Pulmonary artery endothelial cell (primary cell): Measurements from ENCODE around the gene ITGA7. TPM values are rescaled to one million over a fixed set of nuclear protein-coding genes. Genes with fewer than 3 reads are reported as not detected.

Experiments
- DNase-seq: peaks from one replicate; pipeline ENCODE4 v3.0.0-alpha.2; 2011; ENCODE audit warnings: low read depth, low spot score
- total RNA-seq: library from RNA; depleted of rRNA; stranded (reverse); fragments of >200 nt; gene quantifications from 2 replicates; pipeline ENCODE4 v1.2.3, GENCODE V29; 2014

The ITGA7 gene, protein sequence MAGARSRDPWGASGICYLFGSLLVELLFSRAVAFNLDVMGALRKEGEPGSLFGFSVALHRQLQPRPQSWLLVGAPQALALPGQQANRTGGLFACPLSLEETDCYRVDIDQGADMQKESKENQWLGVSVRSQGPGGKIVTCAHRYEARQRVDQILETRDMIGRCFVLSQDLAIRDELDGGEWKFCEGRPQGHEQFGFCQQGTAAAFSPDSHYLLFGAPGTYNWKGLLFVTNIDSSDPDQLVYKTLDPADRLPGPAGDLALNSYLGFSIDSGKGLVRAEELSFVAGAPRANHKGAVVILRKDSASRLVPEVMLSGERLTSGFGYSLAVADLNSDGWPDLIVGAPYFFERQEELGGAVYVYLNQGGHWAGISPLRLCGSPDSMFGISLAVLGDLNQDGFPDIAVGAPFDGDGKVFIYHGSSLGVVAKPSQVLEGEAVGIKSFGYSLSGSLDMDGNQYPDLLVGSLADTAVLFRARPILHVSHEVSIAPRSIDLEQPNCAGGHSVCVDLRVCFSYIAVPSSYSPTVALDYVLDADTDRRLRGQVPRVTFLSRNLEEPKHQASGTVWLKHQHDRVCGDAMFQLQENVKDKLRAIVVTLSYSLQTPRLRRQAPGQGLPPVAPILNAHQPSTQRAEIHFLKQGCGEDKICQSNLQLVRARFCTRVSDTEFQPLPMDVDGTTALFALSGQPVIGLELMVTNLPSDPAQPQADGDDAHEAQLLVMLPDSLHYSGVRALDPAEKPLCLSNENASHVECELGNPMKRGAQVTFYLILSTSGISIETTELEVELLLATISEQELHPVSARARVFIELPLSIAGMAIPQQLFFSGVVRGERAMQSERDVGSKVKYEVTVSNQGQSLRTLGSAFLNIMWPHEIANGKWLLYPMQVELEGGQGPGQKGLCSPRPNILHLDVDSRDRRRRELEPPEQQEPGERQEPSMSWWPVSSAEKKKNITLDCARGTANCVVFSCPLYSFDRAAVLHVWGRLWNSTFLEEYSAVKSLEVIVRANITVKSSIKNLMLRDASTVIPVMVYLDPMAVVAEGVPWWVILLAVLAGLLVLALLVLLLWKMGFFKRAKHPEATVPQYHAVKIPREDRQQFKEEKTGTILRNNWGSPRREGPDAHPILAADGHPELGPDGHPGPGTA
- total RNA-seq: 0.04 and 0.20 TPM in 2 replicates

DNA sequence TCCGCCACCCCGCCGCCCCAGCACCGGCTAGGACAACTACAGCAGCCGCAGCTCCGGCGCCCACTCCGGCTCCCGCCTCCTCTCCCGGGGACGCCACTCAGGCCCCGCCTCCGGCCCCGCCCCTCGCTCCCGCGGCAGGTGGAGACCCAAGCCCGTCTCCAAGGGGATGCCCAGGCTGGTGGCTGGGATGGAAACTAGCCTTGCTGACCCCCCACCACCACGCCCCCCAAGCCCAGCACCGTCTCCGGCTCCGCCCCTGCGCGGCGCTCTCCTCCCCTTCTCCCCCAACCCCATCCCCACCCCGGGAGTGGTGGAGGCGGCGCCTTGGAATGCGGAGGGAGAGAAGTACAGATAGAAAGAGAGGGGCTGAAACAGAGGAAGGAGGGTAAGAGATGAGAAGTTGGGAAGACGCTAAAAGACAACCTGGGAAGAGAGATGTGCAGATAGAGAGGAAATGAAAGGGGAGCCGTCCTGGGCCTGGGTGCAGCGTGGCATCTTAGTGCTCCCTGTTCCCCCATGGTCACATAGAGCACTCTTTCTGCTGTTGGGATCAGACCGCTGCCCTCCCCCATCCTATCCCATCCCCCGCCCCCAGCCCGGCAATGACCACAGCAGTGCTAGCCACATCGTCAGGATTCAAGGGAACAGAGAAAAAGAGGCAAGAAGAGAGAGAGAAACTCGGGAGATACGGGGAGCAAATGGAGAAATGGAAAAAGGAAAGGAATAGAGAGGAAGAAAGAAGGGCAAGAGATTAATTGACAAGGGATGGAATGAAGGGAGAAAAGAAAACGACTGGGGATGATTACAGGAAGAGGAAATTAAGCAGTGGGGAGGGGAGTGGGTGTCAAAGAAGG, at the start of gene ITGA7:
Gene ITGA7 (minus strand): TSS at position 64 of the 854 bp plus-strand sequence. CDS start 222 bp downstream, outside the sequence.
- DNase-seq: no peak

DNA sequence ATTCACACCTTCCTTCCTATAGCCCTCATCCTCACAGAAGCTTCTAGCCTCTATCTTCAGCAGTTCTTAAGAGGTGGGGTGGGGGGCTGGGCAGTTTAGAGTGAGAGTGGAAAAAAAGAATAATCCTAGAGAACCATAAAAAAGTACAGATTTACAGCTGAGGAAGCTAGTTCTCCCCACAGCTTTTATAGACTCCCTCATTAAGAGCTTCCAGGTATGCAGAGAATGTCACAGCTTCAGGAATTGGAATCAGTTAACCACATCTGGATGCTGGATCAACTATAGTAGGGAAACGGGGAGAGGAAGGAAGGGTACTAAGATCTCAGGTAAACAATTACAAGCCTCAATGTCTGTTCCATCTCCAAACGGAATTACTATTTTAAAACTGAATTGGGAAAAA, 47.5 kb upstream of the ITGA7 start:
- no peak for DNase-seq

DNA sequence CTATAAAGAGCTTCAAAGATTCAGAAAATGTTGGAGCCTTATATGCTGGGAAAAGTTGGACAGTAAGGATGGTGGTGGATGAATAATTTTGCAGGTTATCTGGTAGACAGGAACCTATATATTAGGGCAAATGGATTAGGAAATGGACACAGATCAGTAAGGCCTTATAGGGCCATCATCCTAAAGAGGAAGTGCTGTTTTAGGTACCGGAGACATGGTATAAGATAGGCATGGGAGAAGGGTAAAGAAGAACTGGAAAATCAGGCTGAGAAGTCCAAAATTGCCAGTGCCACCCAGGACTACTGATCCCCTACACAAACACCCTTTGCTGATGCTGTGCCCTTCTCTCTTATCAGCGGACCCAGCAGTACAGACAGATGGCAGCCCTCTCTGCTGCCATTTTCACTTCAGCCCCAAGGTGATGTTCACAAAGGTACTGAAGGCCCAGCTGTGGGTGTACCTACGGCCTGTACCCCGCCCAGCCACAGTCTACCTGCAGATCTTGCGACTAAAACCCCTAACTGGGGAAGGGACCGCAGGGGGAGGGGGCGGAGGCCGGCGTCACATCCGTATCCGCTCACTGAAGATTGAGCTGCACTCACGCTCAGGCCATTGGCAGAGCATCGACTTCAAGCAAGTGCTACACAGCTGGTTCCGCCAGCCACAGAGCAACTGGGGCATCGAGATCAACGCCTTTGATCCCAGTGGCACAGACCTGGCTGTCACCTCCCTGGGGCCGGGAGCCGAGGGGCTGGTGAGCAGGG, 40.7 kb upstream of the ITGA7 start:
- DNase-seq: no peak

DNA sequence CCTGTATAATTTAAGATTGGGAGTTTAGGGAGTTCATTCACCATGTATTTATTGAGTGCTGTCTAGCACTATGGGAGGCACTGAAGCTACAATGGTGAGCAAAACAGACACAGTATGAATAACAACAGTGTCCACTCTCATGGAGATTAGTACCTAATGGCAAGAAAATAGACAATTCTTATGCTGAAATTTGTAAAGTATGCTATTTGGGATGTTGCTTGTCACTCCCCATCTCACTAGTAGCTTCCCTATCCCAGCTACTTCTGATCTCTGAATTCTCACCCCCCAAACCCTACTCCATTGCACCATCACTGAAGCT, 39.2 kb upstream of the ITGA7 start:
- DNase-seq: no peak

DNA sequence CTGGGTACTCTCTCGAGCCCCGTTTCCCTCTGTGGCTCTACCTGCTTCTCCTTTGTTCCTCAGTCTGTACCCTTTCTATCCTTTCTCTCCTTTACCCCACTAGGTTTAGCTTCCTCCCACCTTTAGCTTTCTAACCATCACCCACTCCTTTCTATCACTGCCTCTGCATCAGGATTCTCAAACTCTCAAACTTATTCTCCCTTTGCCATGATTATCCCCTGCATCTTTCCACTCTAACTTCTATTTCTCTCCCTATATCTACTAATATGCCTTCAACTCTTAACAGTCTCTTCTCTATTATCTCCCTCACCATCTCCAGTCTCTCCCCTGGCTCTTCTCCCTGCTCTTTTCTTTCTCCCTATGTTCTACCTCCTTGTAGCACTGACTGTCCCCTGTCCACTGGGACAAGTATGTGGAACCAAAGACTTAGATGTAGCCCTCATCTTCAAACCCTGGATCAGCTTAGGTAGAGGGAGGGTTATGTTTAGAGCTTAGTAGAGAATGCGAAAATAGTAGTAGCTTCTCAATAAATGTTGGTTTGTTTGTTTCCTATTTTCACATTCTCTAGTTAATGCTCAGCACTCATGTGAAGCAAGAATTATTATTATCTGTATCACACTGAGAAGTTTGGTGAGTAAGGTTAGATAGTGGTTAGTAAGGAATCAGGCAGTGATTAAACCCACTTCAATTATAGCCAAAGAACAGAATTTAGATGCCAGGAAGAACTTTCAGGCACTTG, 38.6 kb upstream of the ITGA7 start:
- DNase-seq: no peak

DNA sequence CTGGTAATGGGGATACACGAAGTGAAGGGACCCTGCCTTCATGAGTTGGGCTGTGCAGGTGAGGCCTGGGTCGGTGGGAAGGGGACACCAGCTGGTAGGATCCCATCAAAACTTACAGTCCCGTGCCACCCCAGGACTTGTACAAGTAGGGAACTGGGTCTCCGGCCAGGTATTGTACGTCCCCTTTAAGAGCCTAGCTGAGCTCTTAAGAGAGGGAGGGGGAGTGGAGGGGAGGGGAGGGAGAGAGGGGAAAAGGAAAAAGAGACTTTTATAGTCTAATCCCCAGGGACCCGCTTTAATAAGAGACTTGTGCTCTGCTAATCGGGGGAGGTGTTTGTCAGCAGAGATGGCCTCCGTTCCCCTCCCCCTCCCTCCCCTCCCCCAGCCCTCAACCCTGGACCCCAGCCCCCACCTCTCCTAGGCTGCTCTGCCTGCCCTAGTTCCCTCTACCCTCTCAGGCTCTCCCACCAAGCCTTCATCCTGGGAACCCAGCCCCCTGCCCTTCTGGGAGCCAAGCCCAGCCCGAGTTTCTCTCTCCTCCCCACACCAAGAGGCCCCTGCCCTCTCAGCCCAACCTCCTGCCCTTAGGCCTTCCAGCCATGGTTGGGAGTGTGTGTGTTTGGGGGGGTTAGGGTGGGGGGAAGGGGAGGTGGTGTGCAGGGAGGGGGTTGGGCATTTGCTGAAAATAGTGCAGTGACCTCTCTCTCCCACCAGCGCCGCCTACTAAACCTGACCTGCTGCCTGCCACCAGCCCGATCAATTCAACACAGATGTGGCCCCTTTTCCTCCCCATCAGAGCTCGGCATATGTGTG, 37.9 kb upstream of the ITGA7 start:
- DNase-seq: no peak

DNA sequence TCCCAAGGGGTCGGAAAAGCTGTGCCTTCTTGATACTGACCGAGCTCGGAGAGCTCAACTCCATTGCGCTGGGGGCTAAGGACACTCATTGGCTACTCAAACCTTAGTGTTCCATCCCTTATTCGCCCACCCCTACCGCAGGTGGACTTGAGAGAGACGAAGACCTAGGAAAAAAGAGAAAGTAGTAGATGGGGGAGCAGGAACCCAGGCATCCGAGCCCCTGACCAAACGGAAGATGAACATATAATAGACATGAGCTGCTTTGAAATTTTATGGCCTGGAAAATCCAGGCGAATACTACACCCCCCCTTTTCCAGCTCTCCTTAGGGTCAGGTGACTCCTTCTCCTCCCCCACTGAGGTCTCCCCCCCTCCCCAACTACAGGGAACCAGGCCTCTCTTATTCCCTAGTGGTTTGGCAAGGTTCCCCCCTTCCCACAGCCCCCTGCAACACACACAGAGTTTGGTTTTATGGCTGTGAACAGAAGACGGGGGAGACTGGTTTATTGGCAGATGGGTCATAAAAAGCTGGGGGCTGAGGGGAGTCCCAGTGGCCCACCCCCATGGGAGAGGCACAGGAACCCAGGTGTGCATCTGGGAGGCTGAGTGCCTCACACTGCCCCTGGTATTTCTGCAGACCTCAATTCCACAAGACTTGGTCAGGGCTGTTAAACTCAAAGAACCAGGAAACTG, 36.8 kb upstream of the ITGA7 start:
- DNase-seq: no peak

DNA sequence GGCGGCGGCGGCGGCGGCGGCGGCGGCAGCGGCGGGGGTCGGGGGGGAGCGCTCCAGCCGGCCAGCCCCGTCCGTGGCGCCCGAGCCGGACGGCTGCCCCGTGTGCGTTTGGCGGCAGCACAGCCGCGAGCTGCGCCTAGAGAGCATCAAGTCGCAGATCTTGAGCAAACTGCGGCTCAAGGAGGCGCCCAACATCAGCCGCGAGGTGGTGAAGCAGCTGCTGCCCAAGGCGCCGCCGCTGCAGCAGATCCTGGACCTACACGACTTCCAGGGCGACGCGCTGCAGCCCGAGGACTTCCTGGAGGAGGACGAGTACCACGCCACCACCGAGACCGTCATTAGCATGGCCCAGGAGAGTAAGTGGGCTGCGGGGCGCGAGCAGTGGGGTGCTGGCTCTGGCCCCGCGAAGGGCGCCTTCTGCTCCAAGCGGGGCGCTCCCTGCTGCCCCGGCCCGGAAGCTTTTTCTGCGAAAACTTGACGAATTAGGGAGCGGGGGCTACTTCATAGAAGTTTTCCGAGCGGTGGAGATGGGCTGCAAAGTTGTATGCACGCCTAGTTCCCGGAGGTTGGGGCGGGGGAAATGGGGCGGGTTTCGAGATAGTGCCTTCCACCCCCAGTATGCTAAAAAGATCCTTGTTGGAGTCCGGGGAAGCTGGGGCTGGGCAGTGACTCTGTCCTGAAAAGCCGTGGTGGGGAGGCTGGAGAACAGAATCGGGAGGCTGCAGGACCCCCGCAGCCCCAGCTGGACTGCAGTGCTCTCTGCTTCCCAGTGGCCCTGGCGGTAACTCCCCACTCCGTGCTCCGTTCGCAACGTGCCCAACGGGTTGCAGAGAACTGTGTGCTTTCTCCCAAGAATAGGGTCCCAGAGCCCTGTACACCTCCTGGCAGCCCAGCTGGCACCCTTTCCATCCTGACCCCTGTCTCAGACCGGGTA, 36.0 kb upstream of the ITGA7 start:
- DNase-seq: no peak

DNA sequence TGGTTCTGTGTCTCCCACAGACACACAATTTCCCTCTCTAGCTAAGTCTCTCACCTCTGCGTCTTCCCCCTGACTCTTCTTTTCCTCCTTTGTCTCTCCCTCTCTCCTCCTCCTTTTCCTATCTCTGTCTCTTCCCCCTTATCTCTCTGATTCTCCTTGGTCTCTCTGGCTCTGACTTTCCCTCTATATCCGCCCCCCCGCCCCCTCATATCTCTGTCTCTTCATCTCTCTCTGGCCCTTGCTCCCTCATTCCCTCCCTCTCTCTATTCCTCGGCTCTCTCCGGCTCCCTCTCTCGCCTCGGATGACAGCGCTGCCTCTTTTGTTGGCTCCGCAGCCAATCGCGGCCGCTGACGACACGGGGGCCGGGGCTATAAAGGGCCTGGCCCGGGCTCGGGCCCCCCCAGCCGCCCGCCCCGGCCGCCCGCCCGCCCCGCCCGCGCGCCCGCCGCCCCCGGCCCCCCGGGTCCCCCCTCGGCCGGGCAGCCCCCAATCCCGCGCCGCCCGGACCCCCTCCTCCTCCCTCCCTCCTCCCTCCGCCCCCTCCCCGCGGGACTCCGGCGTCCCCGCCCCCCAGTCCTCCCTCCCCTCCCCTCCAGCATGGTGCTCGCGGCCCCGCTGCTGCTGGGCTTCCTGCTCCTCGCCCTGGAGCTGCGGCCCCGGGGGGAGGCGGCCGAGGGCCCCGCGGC, 35.2 kb upstream of the ITGA7 start, which contains the start of gene GDF11:
Gene GDF11 (plus strand): TSS at position 404 of the 687 bp plus-strand sequence. CDS start 195 bp downstream, at position 599.
- DNase-seq: no peak

DNA sequence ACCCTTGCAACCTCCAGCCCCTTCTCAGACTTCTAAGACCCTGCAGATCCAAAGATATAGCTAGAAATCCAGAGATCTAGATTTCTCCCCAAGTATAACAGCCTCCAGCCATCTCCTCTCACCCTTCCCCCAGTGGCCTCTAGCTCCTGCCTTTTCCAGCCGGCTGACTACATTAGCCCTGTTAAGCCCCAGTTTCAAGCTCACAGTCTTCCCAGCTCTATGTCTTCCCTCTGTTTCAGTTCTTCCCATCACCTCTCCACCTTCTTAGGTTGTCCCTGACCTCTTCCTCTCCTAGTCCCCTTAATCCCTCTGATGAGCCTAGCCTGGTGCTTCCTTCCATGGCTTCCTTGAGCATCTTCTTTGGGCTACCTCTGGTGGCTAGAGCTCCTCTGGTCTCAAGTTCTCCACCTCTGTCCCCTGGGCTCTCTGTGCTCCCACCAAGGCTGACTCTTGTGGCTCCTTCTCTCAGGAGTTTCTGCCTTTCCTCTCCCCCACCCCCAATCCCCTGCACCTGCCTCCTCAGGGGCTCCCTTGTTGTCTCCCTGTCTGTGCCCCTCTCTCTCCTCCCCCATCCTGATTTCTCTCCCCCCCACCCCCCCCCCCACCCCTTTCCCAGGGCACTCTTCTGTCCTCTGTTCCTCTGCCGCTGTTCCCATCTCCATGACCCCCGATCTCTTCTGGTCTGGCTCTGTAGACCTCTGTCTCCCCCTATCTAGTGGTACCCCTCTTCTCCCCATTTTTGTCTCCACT, 34.4 kb upstream of the ITGA7 start:
- DNase-seq: no peak

DNA sequence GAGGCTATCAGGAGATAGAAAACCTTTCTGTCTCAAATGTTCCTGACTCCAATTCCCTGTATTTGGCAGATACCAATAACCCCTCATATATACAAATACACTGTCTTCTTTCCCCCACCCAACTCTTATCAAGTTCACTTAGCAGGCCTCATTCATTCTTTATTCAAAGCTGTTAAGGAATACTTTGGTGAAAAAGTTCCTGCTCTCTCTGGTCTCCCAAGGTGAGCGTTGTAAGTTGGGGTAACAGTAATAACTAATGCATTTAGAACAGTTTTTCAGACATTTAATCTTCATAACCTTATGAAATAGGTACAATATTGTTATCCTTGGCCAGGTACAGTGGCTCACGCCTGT, 31.3 kb upstream of the ITGA7 start:
- no peak for DNase-seq

DNA sequence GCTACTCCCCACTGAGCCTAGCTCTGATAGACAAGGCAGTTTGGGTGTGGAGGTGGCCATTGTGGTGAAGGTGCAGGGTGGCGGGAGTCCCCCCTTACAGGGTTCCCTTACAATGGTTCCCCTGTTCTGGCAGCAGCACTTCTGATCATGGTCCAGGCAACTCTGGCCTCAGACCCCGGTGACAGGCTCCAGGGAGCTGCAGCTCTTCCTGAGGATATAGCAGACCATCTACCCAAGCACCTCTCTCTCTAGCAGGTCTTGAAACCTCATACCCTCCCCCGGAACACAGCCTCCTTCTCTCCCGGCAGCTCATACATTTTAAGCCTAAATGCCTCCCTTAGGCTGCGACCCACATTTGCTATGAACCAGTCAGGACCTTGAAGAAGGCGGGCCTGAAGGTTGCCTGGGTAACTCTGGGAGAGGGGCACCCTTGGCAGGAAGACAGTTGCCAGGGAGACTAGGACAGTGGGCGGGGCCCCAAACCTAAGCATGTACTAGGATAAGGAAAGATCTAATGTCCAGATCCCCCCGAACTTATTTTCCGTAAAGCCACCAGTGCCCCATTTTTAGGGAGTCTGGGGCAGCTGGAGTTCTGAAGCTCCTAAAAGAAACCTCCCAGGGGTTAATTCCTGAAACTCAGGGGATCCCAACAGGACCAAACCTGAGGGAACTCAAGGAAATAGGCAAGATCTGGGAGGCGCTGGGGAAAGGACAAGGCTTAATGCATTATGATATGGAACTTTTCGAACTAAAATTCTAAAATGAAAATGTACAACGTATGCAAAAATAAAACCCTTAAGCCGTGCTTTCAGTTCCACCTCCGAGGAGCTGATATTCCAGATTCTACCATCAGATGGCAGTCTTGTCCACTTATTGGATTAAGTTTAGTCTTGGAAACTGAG, 30.7 kb upstream of the ITGA7 start:
- no peak for DNase-seq

DNA sequence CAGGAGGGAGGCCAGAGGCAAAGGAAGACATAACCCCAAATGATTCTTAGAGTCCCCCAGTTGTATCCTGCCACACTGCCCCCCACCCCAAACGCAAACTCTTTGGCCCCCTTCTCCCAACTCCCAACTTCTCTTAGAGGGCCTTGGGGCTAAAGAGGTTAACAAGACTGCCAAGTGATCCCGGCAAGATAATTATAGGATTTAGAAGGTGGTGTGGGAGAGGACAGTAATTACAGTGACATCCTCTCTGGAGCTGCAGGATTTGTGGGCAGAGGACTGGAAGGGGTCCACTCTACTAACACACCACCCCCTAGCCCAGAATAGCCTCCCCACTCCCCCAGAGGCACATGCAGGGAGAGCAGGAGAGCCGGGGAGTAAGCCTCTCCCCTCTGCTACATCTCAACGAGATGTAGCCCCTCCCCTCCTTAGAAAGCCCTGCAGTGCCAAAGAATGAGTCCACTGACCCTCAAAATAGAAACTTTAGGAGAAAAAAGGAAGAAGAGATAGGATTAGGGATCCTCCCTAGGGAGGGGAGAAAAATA, 29.9 kb upstream of the ITGA7 start:
- DNase-seq: no peak

DNA sequence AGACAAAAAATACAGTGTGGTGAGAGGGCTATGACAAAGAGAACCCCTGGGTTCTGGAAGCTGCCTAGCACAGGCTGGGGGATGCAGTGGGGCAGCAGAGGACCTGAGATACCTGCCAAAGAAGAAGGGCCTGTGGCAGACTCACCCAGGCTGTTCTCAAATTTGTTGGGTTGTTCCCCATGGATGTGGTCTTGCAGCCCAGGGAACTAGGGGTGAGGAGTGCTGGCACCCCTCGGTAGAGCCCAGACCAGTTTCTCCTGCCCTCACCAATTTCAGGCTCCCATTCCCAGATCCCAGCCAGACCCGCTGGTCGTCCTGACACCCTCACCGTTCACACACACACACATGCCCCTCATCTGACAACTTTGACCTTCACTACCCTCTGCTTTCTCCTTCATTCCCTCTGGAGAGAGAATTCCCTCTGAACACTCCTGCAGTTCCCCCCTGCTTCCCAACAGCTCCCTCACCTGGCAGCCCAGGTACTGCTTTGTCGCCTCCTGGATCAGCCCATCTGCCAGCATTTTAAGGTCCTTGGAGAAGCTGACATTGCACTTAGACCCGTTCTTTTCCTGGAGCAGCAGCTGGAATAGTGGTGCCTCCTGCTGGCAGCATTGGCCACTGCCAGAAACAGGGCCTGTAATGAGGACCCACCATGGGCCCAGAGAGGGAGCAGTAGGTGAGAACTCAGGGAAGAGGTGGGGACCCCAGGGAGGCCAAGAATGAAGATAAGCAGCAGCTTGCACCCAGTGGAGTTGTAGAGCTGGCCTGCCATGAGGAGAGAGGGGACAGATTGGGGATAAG, 29.3 kb upstream of the ITGA7 start:
- no peak for DNase-seq
